Neural progenitor cell (in vitro differentiated cells): Measurements from ENCODE around the gene KCNAB1.

Experiments
- EZH2 ChIP-seq: fragments of 200-600 bp; sonication (generic); IDR thresholded peaks from 2 replicates; pipeline ENCODE4 v1.6.1; 2017; ENCODE audit warnings: antibody characterized with exemption, mild to moderate bottlenecking, moderate library complexity
- EZH2phosphoT487 ChIP-seq: fragments of 200-600 bp; sonication (generic); IDR thresholded peaks from 2 replicates; pipeline ENCODE4 v1.6.1; 2017; ENCODE audit warnings: antibody characterized with exemption
- TF ChIP-seq, protein P1 (sequence below): fragments of 200-600 bp; sonication (generic); IDR thresholded peaks from 2 replicates; pipeline ENCODE4 v1.5.1; 2017; ENCODE audit warnings: antibody characterized with exemption, mild to moderate bottlenecking

DNA sequence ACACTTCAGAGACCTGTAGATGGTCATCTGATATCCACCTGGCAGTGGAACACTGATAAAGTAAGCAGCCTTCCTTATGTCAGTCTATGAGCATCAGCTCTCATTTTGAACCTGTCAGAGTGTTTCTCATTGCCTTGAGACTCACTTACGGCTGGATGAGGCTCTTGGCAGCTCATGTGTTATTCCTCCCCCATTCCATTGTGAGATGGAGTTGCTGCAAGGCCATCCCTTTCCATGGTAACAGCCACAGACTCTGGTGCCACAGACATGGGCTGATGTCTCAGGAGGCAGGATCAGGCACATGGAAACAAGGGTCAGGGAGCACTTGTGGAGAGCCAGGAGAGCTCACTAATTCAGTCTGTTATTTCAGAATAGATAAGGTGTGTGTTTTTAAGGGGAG, 11.9 kb downstream of the KCNAB1 start:
- TF ChIP-seq, protein P1, sequence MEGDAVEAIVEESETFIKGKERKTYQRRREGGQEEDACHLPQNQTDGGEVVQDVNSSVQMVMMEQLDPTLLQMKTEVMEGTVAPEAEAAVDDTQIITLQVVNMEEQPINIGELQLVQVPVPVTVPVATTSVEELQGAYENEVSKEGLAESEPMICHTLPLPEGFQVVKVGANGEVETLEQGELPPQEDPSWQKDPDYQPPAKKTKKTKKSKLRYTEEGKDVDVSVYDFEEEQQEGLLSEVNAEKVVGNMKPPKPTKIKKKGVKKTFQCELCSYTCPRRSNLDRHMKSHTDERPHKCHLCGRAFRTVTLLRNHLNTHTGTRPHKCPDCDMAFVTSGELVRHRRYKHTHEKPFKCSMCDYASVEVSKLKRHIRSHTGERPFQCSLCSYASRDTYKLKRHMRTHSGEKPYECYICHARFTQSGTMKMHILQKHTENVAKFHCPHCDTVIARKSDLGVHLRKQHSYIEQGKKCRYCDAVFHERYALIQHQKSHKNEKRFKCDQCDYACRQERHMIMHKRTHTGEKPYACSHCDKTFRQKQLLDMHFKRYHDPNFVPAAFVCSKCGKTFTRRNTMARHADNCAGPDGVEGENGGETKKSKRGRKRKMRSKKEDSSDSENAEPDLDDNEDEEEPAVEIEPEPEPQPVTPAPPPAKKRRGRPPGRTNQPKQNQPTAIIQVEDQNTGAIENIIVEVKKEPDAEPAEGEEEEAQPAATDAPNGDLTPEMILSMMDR = no peak
- TF ChIP-seq EZH2 (no peak), EZH2phosphoT487 (no peak)
